ENCODE measurements around the gene PTPN7. TPM values are rescaled to one million over a fixed set of nuclear protein-coding genes. Genes with fewer than 3 reads are reported as not detected.
A peak's percentile ranks its signal among the peaks of the same experiment; 100 is the strongest.
"Not testable (repeated sequence)": the region's sequence is repeated elsewhere in the genome, so short reads cannot be mapped to it uniquely, and the experiment has no call there.

PTPN7 gene
- total RNA-seq, 4 donors from 2014 or later = 1.9 to 5.5 (median 3.1) TPM

DNA sequence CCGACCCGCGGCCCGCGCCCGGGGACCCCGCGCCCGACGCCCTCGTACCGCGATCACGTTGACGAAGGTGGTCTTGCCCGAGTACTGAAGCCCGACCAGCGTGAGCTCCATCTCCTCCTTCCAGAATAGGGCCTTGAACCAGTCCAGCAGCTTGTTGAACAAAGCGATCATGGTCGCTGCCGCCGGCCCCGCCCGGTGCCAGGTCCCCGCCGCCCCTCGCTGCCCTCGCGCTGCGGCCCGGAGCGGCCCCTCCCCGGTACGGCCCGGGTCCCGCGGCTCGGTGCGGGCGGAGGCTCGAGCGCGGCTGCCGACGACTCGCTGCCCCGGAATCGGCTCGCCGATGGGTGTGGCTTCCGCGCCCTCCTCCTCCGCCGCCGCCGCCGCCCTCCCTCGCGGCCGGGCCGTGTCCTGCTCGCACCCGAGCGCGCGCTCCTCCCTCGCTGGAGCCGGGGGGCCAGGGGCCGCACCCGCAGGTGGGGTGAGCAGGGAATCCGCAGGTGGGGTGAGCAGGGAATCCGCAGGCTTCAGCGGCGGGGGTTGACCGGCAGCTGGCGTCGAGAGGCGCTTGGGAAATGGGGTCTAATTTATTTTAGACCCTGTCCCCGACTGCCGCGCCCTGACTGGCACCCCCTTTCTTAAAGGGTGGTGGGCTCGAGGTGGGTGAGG, 15.9 kb downstream of the PTPN7 start, which contains the start of gene ARL8A:
TSS of gene ARL8A (minus strand) at position 336 of the 666 bp plus-strand sequence. CDS start at position 171, 165 bp downstream.
- WGBS, 2 donors = 0% methylated on average over 1 to 7 of the region's 82 CpGs
- intact Hi-C loops (cut with DNase I) = no loop called here
- Histone ChIP-seq H3K4me1 (peaks cover 5 to 46% (median 24%) of the 10 kb centered on the region in 3 donors), H3K27ac (peak within 1 kb of the TSS; percentile 82 to 97 (median 94)), H3K36me3 (peaks cover 0 to 17% (median 0%) of the 10 kb centered on the region in 3 donors), H3K9me3 (no peaks in the 10 kb centered on the region), H3K27me3 (no peaks in the 10 kb centered on the region), H3K4me3 (peak within 1 kb of the TSS; percentile 62 to 96 (median 90))
- TF ChIP-seq CTCF (IDR thresholded peaks at IDR 0.05) (no peak), POLR2A (IDR thresholded peaks at IDR 0.05) (peak in 2 of 4 donors; percentile 56 to 70)
- DNase-seq = no peak

- 0% methylated on average over 4 to 5 of the region's 58 CpGs for WGBS, 2 donors
- DNase-seq = no peak
- peak overlapping the region; percentile 62 to 96 (median 90) for H3K4me3 ChIP-seq
These were observed 16.5 kb downstream of the PTPN7 start for GRCh38 chr1:202143768-202144401.

DNA sequence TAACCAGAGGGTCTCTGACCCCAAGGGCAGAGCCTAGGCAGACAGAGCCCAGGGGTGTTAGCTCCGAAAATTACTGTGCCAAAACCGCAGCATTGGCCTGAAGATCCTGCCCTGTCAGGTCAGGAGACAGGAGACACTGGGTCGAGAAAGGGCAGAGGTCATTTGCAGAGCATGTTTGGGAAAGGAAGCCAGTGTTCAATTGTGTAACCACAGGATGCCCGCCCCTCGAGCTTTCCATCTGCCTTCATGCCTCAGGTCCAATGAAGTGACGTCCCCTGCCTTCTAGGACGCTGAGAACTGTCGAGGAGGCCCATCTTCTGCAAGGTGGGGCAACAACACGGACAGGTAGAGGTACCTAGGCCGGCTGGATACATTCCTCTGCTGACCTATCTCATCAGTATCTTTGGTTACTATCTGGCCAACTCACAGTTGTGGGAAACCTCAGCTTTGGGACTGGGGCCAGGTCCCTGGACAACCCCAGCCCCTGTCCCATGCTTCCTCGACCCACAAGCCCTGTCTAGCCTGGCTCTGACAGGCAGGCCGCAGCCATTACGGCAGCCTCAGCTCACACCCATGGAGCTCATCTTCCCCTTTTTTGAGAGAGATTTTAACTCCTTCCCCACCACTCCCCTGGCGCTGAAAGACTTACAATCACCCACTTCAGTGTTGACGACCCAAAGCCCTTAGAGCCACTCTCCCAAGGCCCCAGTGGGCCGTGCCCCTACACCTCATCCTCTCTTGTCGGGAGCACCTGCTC, 17.2 kb downstream of the PTPN7 start:
- Histone ChIP-seq H3K4me1 (peaks cover 5 to 46% (median 24%) of the 10 kb centered on the region in 3 donors), H3K27me3 (no peaks in the 10 kb centered on the region), H3K27ac (peak overlapping the region; percentile 82 to 97 (median 94)), H3K9me3 (no peaks in the 10 kb centered on the region), H3K4me3 (peak overlapping the region; percentile 62 to 96 (median 90)), H3K36me3 (peaks cover 0 to 31% (median 0%) of the 10 kb centered on the region in 3 donors)
- DNase-seq = no peak
- TF ChIP-seq CTCF (IDR thresholded peaks at IDR 0.05) (no peak), POLR2A (IDR thresholded peaks at IDR 0.05) (no peak)
- intact Hi-C loops (cut with DNase I) = no loop called here
- WGBS, 2 donors = 9 to 15% methylated on average over 10 to 12 of the region's 17 CpGs

More at GRCh38 chr1:202143768-202144401, 16.5 kb downstream of the PTPN7 start:
- Histone ChIP-seq H3K9me3 (no peaks in the 10 kb centered on the region), H3K4me1 (peaks cover 5 to 46% (median 24%) of the 10 kb centered on the region in 3 donors), H3K36me3 (peaks cover 0 to 24% (median 0%) of the 10 kb centered on the region in 3 donors), H3K27me3 (no peaks in the 10 kb centered on the region), H3K27ac (peak overlapping the region; percentile 82 to 97 (median 94))
- intact Hi-C loops (cut with DNase I) = no loop called here
- TF ChIP-seq POLR2A (IDR thresholded peaks at IDR 0.05) (no peak), CTCF (IDR thresholded peaks at IDR 0.05) (no peak)

- H3K27ac ChIP-seq; H3K9me3 ChIP-seq; intact Hi-C loops (cut with DNase I); H3K27me3 ChIP-seq; H3K4me3 ChIP-seq; DNase-seq: not testable (repeated sequence)
- peaks cover 5 to 46% (median 24%) of the 10 kb centered on the region in 3 donors for H3K4me1 ChIP-seq
- 85 to 100% methylated on average over 3 of the region's 3 CpGs for WGBS, 2 donors
- H3K36me3 ChIP-seq = peaks cover 0 to 48% (median 10%) of the 10 kb centered on the region in 3 donors
These were observed 18.9 kb downstream of the PTPN7 start for GRCh38 chr1:202141468-202141867.

- H3K36me3 ChIP-seq = peaks cover 0 to 54% (median 11%) of the 10 kb centered on the region in 3 donors
- no peaks in the 10 kb centered on the region for H3K27me3 ChIP-seq
- peaks cover 5 to 46% (median 24%) of the 10 kb centered on the region in 3 donors for H3K4me1 ChIP-seq
- WGBS, 2 donors = 90 to 100% methylated on average over 2 of the region's 4 CpGs
- no peak overlapping the region for H3K27ac ChIP-seq
- DNase-seq = no peak
- H3K9me3 ChIP-seq = no peaks in the 10 kb centered on the region
- no peak for TF ChIP-seq CTCF (IDR thresholded peaks at IDR 0.05)
- intact Hi-C loops (cut with DNase I) = no loop called here
- no peak overlapping the region for H3K4me3 ChIP-seq
These were observed 19.6 kb downstream of the PTPN7 start for GRCh38 chr1:202140833-202141232.
